Keratinocyte (primary cell): Measurements from ENCODE around the gene KRTAP10-12. TPM values are rescaled to one million over a fixed set of nuclear protein-coding genes. Genes with fewer than 3 reads are reported as not detected.
"Not testable (repeated sequence)": the region's sequence is repeated elsewhere in the genome, so short reads cannot be mapped to it uniquely, and the experiment has no call there.

Experiments used
- DNase-seq: peaks from one replicate; pipeline ENCODE4 v3.0.0-alpha.2; 2011; ENCODE audit warnings: low read depth, missing footprints, low spot score
- FAIRE-seq: peaks from 2 replicates; lab custom pipeline; 2011; peaks lifted over from hg19 to GRCh38; lab: Jason Lieb, UNC
- H2AFZ ChIP-seq: 2 replicates; pipeline ENCODE4 v1.6.0; 2012; ENCODE audit warnings: low read length, control low read depth, inconsistent platforms; ENCODE audit not compliant: control insufficient read depth
- H3K27ac ChIP-seq: 2 replicates; pipeline ENCODE4 v1.5.1; 2011; ENCODE audit warnings: low read length; ENCODE audit not compliant: control insufficient read depth, insufficient read depth
- H3K27me3 ChIP-seq: 3 replicates; pipeline ENCODE4 v1.6.0; 2011; ENCODE audit warnings: low read length; ENCODE audit not compliant: control insufficient read depth, insufficient read depth; ENCODE audit errors: extremely low read depth
- H3K36me3 ChIP-seq, 2 experiments: 2 replicates in 1 of 2; 3 replicates in 1 of 2; pipeline ENCODE4 v1.5.1; 2011; ENCODE audit warnings: low read length in 2 of 2, mild to moderate bottlenecking in 1 of 2; ENCODE audit not compliant: control insufficient read depth in 2 of 2, insufficient read depth in 2 of 2; ENCODE audit errors: extremely low read depth in 1 of 2
- H3K4me1 ChIP-seq: 3 replicates; pipeline ENCODE4 v1.5.1; 2011; ENCODE audit warnings: low read length; ENCODE audit not compliant: control insufficient read depth, insufficient read depth; ENCODE audit errors: extremely low read depth
- H3K4me2 ChIP-seq: 3 replicates; pipeline ENCODE4 v1.6.0; 2011; ENCODE audit warnings: low read depth, low read length; ENCODE audit not compliant: control insufficient read depth, insufficient read depth; ENCODE audit errors: extremely low read depth
- H3K4me3 ChIP-seq, 3 experiments: fragments of 200-600 bp in 1 of 3; sonication (generic) in 1 of 3; 2 replicates in 2 of 3; 3 replicates in 1 of 3; pipeline ENCODE4 v1.5.1; 2011 to 2016; ENCODE audit warnings: low read length in 3 of 3, mild to moderate bottlenecking in 3 of 3, control low read depth in 2 of 3, inconsistent platforms in 1 of 3, low read depth in 1 of 3, mixed read lengths in 1 of 3, mixed run types in 1 of 3, moderate library complexity in 1 of 3; ENCODE audit not compliant: control insufficient read depth in 2 of 3, insufficient read depth in 2 of 3; ENCODE audit errors: extremely low read depth in 1 of 3
- H3K79me2 ChIP-seq: 2 replicates; pipeline ENCODE4 v1.6.0; 2012; ENCODE audit warnings: low read length; ENCODE audit not compliant: control insufficient read depth, insufficient read depth
- H3K9ac ChIP-seq: 3 replicates; pipeline ENCODE4 v1.6.0; 2011; ENCODE audit warnings: low read length; ENCODE audit not compliant: control insufficient read depth, insufficient read depth; ENCODE audit errors: extremely low read depth
- H3K9me1 ChIP-seq: 3 replicates; pipeline ENCODE4 v1.6.0; 2011; ENCODE audit warnings: low read length; ENCODE audit not compliant: control insufficient read depth, insufficient read depth; ENCODE audit errors: extremely low read depth
- H3K9me3 ChIP-seq: 2 replicates; pipeline ENCODE4 v1.5.1; 2012; ENCODE audit warnings: low read depth, low read length; ENCODE audit not compliant: control insufficient read depth
- H4K20me1 ChIP-seq: 3 replicates; pipeline ENCODE4 v1.6.0; 2011; ENCODE audit warnings: low read length; ENCODE audit not compliant: control insufficient read depth, insufficient read depth; ENCODE audit errors: extremely low read depth
- EZH2 ChIP-seq: IDR thresholded peaks from one replicate; pipeline ENCODE4 v1.6.1; 2012; ENCODE audit warnings: inconsistent platforms, mild to moderate bottlenecking, low read length, moderate library complexity
- dilution Hi-C: fragments of 300-500 bp; cut with MboI; formaldehyde crosslinking; loops from one replicate; pipeline ENCODE4 v1.7.0; 2020; ENCODE audit warnings: low sequenced_read_pairs; ENCODE audit not compliant: extremely low pct_ligation_motif_present
- polyA plus RNA-seq, 5 experiments: library from polyadenylated mRNA; depleted of rRNA in 3 of 5; stranded (reverse) in 3 of 5; stranded (forward) in 1 of 5; unstranded in 1 of 5; fragments of >200 nt; gene quantifications; 1 replicate in 1 of 5; 2 replicates in 3 of 5; 3 replicates in 1 of 5; pipeline versions ENCODE4 v1.2.1 to v1.2.3, GENCODE V29; 2011 to 2012; ENCODE audit warnings: missing spikeins in 2 of 5, low read depth in 1 of 5, low replicate concordance in 1 of 5
- TF ChIP-seq, protein P1 (sequence below), 3 experiments: IDR thresholded peaks in 1 of 3; conservative IDR thresholded peaks in 1 of 3; optimal IDR thresholded peaks in 1 of 3; 2 replicates in 2 of 3; 3 replicates in 1 of 3; pipeline versions ENCODE3 to v1.5.1; 2011; ENCODE audit warnings: low read length in 3 of 3, mild to moderate bottlenecking in 3 of 3, moderate library complexity in 2 of 3, control low read depth in 1 of 3, inconsistent platforms in 1 of 3; ENCODE audit not compliant: insufficient read depth in 2 of 3; ENCODE audit errors: extremely low read depth in 1 of 3

Gene KRTAP10-12
- polyA plus RNA-seq, 1 donor (not counting 4 experiments of a cell fraction or from before 2014, with no cell fraction given), result not detected

GRCh38 chr21:44684077-44684476 lies 12.9 kb upstream of the KRTAP10-12 start:
- no peaks in the 10 kb centered on the region for H3K27me3 ChIP-seq
- DNase-seq (no peak), FAIRE-seq (no peak)
- no peaks in the 10 kb centered on the region for H3K9me3 ChIP-seq
- H3K36me3 ChIP-seq, result no peaks in the 10 kb centered on the region
- H3K9me1 ChIP-seq, result no peaks in the 10 kb centered on the region
- H3K4me2 ChIP-seq, result no peak overlapping the region
- no peak overlapping the region for H3K9ac ChIP-seq
- H3K4me1 ChIP-seq, result no peaks in the 10 kb centered on the region
- TF ChIP-seq, protein P1, sequence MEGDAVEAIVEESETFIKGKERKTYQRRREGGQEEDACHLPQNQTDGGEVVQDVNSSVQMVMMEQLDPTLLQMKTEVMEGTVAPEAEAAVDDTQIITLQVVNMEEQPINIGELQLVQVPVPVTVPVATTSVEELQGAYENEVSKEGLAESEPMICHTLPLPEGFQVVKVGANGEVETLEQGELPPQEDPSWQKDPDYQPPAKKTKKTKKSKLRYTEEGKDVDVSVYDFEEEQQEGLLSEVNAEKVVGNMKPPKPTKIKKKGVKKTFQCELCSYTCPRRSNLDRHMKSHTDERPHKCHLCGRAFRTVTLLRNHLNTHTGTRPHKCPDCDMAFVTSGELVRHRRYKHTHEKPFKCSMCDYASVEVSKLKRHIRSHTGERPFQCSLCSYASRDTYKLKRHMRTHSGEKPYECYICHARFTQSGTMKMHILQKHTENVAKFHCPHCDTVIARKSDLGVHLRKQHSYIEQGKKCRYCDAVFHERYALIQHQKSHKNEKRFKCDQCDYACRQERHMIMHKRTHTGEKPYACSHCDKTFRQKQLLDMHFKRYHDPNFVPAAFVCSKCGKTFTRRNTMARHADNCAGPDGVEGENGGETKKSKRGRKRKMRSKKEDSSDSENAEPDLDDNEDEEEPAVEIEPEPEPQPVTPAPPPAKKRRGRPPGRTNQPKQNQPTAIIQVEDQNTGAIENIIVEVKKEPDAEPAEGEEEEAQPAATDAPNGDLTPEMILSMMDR (optimal IDR thresholded peaks at IDR 0.05 in 1 of 3, IDR thresholded peaks at IDR 0.05 in 1 of 3, conservative IDR thresholded peaks at IDR 0.05 in 1 of 3; ENCODE audit: extremely low read depth in 1 of 3, insufficient read depth in 2 of 3, low read length in 3 of 3), result no peak
- TF ChIP-seq EZH2, result no peak
- no peak overlapping the region for H3K27ac ChIP-seq
- no peaks in the 10 kb centered on the region for H3K79me2 ChIP-seq
- no peaks in the 10 kb centered on the region for H4K20me1 ChIP-seq
- dilution Hi-C loops, result no loop called here
- H2AFZ ChIP-seq, result no peak overlapping the region
- H3K4me3 ChIP-seq, result no peak overlapping the region

- FAIRE-seq (no peak), DNase-seq (no peak)
- H2AFZ ChIP-seq, result no peak overlapping the region
- no peaks in the 10 kb centered on the region for H3K9me3 ChIP-seq
- no peak overlapping the region for H3K4me2 ChIP-seq
- H3K27ac ChIP-seq, result no peak overlapping the region
- no peaks in the 10 kb centered on the region for H3K9me1 ChIP-seq
- no peaks in the 10 kb centered on the region for H3K36me3 ChIP-seq
- no peaks in the 10 kb centered on the region for H3K4me1 ChIP-seq
- dilution Hi-C loops, result no loop called here
- H3K4me3 ChIP-seq, result no peak overlapping the region
- H3K27me3 ChIP-seq, result no peaks in the 10 kb centered on the region
- H3K79me2 ChIP-seq, result no peaks in the 10 kb centered on the region
- no peak for TF ChIP-seq EZH2
- TF ChIP-seq, protein P1 (optimal IDR thresholded peaks at IDR 0.05 in 1 of 3, IDR thresholded peaks at IDR 0.05 in 1 of 3, conservative IDR thresholded peaks at IDR 0.05 in 1 of 3; ENCODE audit: extremely low read depth in 1 of 3, insufficient read depth in 2 of 3, low read length in 3 of 3), result no peak
- no peaks in the 10 kb centered on the region for H4K20me1 ChIP-seq
- H3K9ac ChIP-seq, result no peak overlapping the region
Observed at GRCh38 chr21:44684483-44684882, 12.5 kb upstream of the KRTAP10-12 start.

DNA sequence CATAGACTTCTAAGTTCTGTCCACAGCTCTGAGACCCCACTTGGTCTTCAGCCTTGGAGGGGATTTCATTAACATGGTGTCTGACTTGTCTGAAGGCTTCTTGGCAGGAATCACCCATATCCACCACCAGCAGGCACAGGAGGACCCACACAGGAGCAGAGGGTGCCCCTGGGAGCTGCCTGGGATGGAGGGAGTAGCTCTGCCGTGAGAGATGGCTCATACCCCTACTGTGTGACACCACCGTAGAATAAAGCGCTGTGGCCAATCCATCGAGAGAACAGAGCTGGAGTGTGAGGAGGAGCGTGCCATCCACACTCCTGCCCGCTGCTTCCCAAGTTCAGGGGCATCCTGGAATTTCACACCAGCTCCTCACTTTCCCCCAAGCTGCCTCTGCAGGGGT lies 11.9 kb upstream of the KRTAP10-12 start:
- H3K9me3 ChIP-seq, H3K4me3 ChIP-seq, H3K9me1 ChIP-seq, H3K9ac ChIP-seq, H3K27me3 ChIP-seq, FAIRE-seq, H3K4me1 ChIP-seq, H3K79me2 ChIP-seq, H3K27ac ChIP-seq, DNase-seq, H3K36me3 ChIP-seq, dilution Hi-C loops, H3K4me2 ChIP-seq, H4K20me1 ChIP-seq, H2AFZ ChIP-seq: not testable (repeated sequence)
